H1 (cell line): Measurements from ENCODE around the gene SLC66A1. TPM values are rescaled to one million over a fixed set of nuclear protein-coding genes. Genes with fewer than 3 reads are reported as not detected.

Experiments
- CTCF ChIA-PET: fragments of 300-600 bp; sonication (Branson Sonifier 250); formaldehyde crosslinking; loops from one replicate; lab custom pipeline; 2021; ENCODE audit not compliant: partially characterized antibody; lab: Charles Lee
- POLR2A ChIA-PET: fragments of 300-600 bp; sonication (Branson Sonifier 250); formaldehyde crosslinking; loops from one replicate; lab custom pipeline; 2021; ENCODE audit warnings: inconsistent platforms; ENCODE audit not compliant: partially characterized antibody; lab: Charles Lee
- DNase-seq, 2 experiments: peaks; one replicate each; pipeline versions ENCODE4 v3.0.0 to v3.0.0-alpha.2; 2010 to 2022; ENCODE audit warnings: low spot score in 2 of 2, low read depth in 1 of 2, mixed read lengths in 1 of 2
- FAIRE-seq: peaks from 2 replicates; lab custom pipeline; 2011; peaks lifted over from hg19 to GRCh38; lab: Jason Lieb, UNC
- H2AFZ ChIP-seq: 2 replicates; pipeline ENCODE4 v1.8.1; 2012; ENCODE audit warnings: low read length, inconsistent platforms
- H2AK5ac ChIP-seq: 2 replicates; pipeline ENCODE4 v1.6.1; 2013; ENCODE audit warnings: low read depth, low read length
- H2BK120ac ChIP-seq: replicated peaks from 2 replicates; pipeline ENCODE3; 2013; ENCODE audit warnings: low read depth, low read length, inconsistent platforms
- H2BK12ac ChIP-seq: 2 replicates; pipeline ENCODE4 v1.6.1; 2013; ENCODE audit warnings: low read depth, low read length
- H2BK15ac ChIP-seq: 2 replicates; pipeline ENCODE4 v1.6.1; 2013; ENCODE audit warnings: low read length
- H2BK20ac ChIP-seq: 2 replicates; pipeline ENCODE4 v1.6.1; 2013; ENCODE audit warnings: low read length
- H2BK5ac ChIP-seq: 2 replicates; pipeline ENCODE4 v1.6.1; 2013; ENCODE audit warnings: low read depth, low read length
- H3K14ac ChIP-seq: 2 replicates; pipeline ENCODE4 v1.6.1; 2013; ENCODE audit warnings: inconsistent platforms; ENCODE audit not compliant: insufficient read length
- H3K18ac ChIP-seq: 2 replicates; pipeline ENCODE4 v1.6.1; 2013; ENCODE audit warnings: low read length; ENCODE audit errors: extremely low read depth
- H3K23ac ChIP-seq: 2 replicates; pipeline ENCODE4 v1.6.1; 2013; ENCODE audit warnings: inconsistent platforms; ENCODE audit not compliant: insufficient read length
- H3K23me2 ChIP-seq: 2 replicates; pipeline ENCODE4 v1.6.1; 2013; ENCODE audit warnings: low read depth, low read length
- H3K27ac ChIP-seq: 2 replicates; pipeline ENCODE4 v1.6.1; 2011; ENCODE audit warnings: low read depth, low read length, inconsistent platforms
- H3K27me3 ChIP-seq, 4 experiments: replicated peaks in 1 of 4; 1 replicate in 1 of 4; 2 replicates in 3 of 4; pipeline versions ENCODE4 v1.6.1 to v1.8.1; 2011 to 2013; ENCODE audit warnings: low read length in 3 of 4, mild to moderate bottlenecking in 3 of 4, inconsistent platforms in 2 of 4, mixed read lengths in 2 of 4, moderate library complexity in 1 of 4; ENCODE audit not compliant: control insufficient read depth in 3 of 4, insufficient read depth in 3 of 4; ENCODE audit errors: extremely low read depth in 1 of 4
- H3K36me3 ChIP-seq, 4 experiments: 2 replicates each; pipeline versions ENCODE4 v1.6.1 to v1.8.1; 2011 to 2013; ENCODE audit warnings: mild to moderate bottlenecking in 4 of 4, low read length in 3 of 4, moderate library complexity in 2 of 4, control low read depth in 1 of 4, inconsistent platforms in 1 of 4; ENCODE audit not compliant: insufficient read depth in 4 of 4, control insufficient read depth in 2 of 4
- H3K4ac ChIP-seq: replicated peaks from 2 replicates; pipeline ENCODE3; 2013; ENCODE audit warnings: low read length, low read depth, mixed read lengths, inconsistent platforms; ENCODE audit not compliant: insufficient read length
- H3K4me1 ChIP-seq, 4 experiments: replicated peaks in 1 of 4; 1 replicate in 1 of 4; 2 replicates in 3 of 4; pipeline versions ENCODE4 v1.6.1 to v1.8.1; 2011 to 2013; ENCODE audit warnings: low read length in 3 of 4, inconsistent platforms in 2 of 4, mixed read lengths in 1 of 4; ENCODE audit not compliant: insufficient read depth in 4 of 4, control insufficient read depth in 3 of 4
- H3K4me2 ChIP-seq, 2 experiments: 2 replicates each; pipeline versions ENCODE4 v1.6.1 to v1.8.1; 2011 to 2013; ENCODE audit warnings: low read depth in 2 of 2, low read length in 2 of 2, control low read depth in 1 of 2, inconsistent platforms in 1 of 2, mild to moderate bottlenecking in 1 of 2; ENCODE audit not compliant: insufficient read depth in 1 of 2
- H3K4me3 ChIP-seq, 4 experiments: fragments of 200-600, 300-600 bp in 1 of 4; sonication (generic), shearing (Covaris generic), sonication (Bioruptor Twin) in 1 of 4; 2 replicates each; pipeline versions ENCODE4 v1.5.1 to v1.8.1; 2011 to 2016; ENCODE audit warnings: low read length in 4 of 4, low read depth in 3 of 4, control low read depth in 2 of 4, inconsistent platforms in 2 of 4, mild to moderate bottlenecking in 2 of 4, mixed read lengths in 1 of 4, moderate library complexity in 1 of 4; ENCODE audit not compliant: insufficient read depth in 2 of 4; ENCODE audit errors: extremely low read depth in 1 of 4
- H3K56ac ChIP-seq: replicated peaks from 2 replicates; pipeline ENCODE3; 2013; ENCODE audit warnings: low read depth, mild to moderate bottlenecking, mixed read lengths, low read length, inconsistent platforms; ENCODE audit not compliant: insufficient read length
- H3K79me1 ChIP-seq: 2 replicates; pipeline ENCODE4 v1.6.1; 2013; ENCODE audit warnings: low read depth, low read length, control low read depth
- H3K79me2 ChIP-seq, 2 experiments: 2 replicates each; pipeline versions ENCODE4 v1.6.1 to v1.8.1; 2012 to 2013; ENCODE audit warnings: low read length in 2 of 2, mild to moderate bottlenecking in 2 of 2, inconsistent platforms in 1 of 2; ENCODE audit not compliant: insufficient read depth in 2 of 2, control insufficient read depth in 1 of 2
- H3K9ac ChIP-seq, 4 experiments: replicated peaks in 1 of 4; 1 replicate in 1 of 4; 2 replicates in 3 of 4; pipeline versions ENCODE4 v1.6.1 to v1.8.1; 2011 to 2013; ENCODE audit warnings: low read depth in 3 of 4, low read length in 3 of 4, control low read depth in 2 of 4, mild to moderate bottlenecking in 2 of 4, moderate library complexity in 2 of 4, inconsistent platforms in 1 of 4; ENCODE audit errors: extremely low read depth in 1 of 4
- H3K9me3 ChIP-seq, 2 experiments: 2 replicates each; pipeline versions ENCODE4 v1.6.1 to v1.8.1; 2012 to 2013; ENCODE audit warnings: mild to moderate bottlenecking in 2 of 2, moderate library complexity in 2 of 2, control low read depth in 1 of 2, inconsistent platforms in 1 of 2, low read depth in 1 of 2, low read length in 1 of 2, mixed read lengths in 1 of 2; ENCODE audit not compliant: insufficient read depth in 2 of 2
- H4K20me1 ChIP-seq, 2 experiments: replicated peaks in 1 of 2; 2 replicates each; pipeline versions ENCODE3 to v1.8.1; 2011 to 2013; ENCODE audit warnings: inconsistent platforms in 2 of 2, low read length in 2 of 2, mild to moderate bottlenecking in 1 of 2; ENCODE audit not compliant: insufficient read depth in 2 of 2, control insufficient read depth in 1 of 2
- H4K5ac ChIP-seq: 2 replicates; pipeline ENCODE4 v1.6.1; 2013; ENCODE audit warnings: low read length, low read depth, mixed read lengths, inconsistent platforms; ENCODE audit not compliant: insufficient read length
- H4K8ac ChIP-seq: 2 replicates; pipeline ENCODE4 v1.8.0; 2013; ENCODE audit warnings: mild to moderate bottlenecking, moderate library complexity, low read length, inconsistent platforms; ENCODE audit not compliant: insufficient read depth; ENCODE audit errors: extremely low read depth
- H4K91ac ChIP-seq: replicated peaks from 2 replicates; pipeline ENCODE3; 2013; ENCODE audit warnings: low read length, mixed read lengths, inconsistent platforms; ENCODE audit not compliant: insufficient read length
- ASH2L ChIP-seq: fragments of 200-600, 300-600 bp; sonication (generic); IDR thresholded peaks from one replicate; pipeline ENCODE4 v1.7.1; 2017; ENCODE audit warnings: low read length
- EZH2 ChIP-seq: fragments of 200-600 bp; sonication (generic); IDR thresholded peaks from 2 replicates; pipeline ENCODE4 v1.7.1; 2012; ENCODE audit warnings: low read depth, mild to moderate bottlenecking, moderate library complexity, low read length, inconsistent platforms; ENCODE audit not compliant: severe bottlenecking
- KDM5A ChIP-seq: fragments of 200-600 bp; IDR thresholded peaks from 2 replicates; pipeline ENCODE4 v1.7.1; 2012; ENCODE audit warnings: mild to moderate bottlenecking, low read length, inconsistent platforms, mixed read lengths
- NANOG ChIP-seq: IDR thresholded peaks from 2 replicates; pipeline ENCODE4 v1.6.1; 2011; ENCODE audit warnings: low read length, low read depth, mild to moderate bottlenecking, inconsistent platforms; ENCODE audit not compliant: insufficient read depth, poor library complexity, severe bottlenecking
- WGBS, 2 experiments: shearing (Covaris generic) in 1 of 2; methylation state at CpG; one replicate each; pipeline versions ENCODE4 v1.1.6 to v1.1.7; 2013 to 2015; ENCODE audit warnings: low lambda C conversion rate in 2 of 2, mixed read lengths in 2 of 2, inconsistent platforms in 1 of 2, low coverage in 1 of 2, missing lambda C conversion rate in 1 of 2; ENCODE audit not compliant: insufficient replicate concordance in 2 of 2, insufficient coverage in 1 of 2, insufficient read length in 1 of 2; ENCODE audit errors: extremely low coverage in 1 of 2, missing lambda C conversion rate in 1 of 2; 5-methylcytosine and 5-hydroxymethylcytosine counted together
- long read RNA-seq, 2 experiments: library from RNA in 1 of 2; library from capped mRNA in 1 of 2; stranded (forward); transcript quantifications; one replicate each; pipeline ENCODE4 v2.0.0, GENCODE V29; 2021; ENCODE audit warnings: inconsistent platforms in 1 of 2
- polyA minus RNA-seq, 3 experiments: library from RNA; depleted of rRNA, polyadenylated mRNA; stranded (reverse); fragments of >200 nt; gene quantifications; 1 replicate in 2 of 3; 2 replicates in 1 of 3; pipeline ENCODE4 v1.2.3, GENCODE V29; 2011
- polyA plus RNA-seq, 7 experiments: library from polyadenylated mRNA; depleted of rRNA in 3 of 7; stranded (reverse) in 5 of 7; unstranded in 2 of 7; fragments of >200 nt in 5 of 7; fragments of 200-250 nt in 2 of 7; gene quantifications; 1 replicate in 5 of 7; 2 replicates in 1 of 7; 4 replicates in 1 of 7; pipeline versions ENCODE4 v1.2.1 to v1.2.3, GENCODE V29; 2011 to 2013; ENCODE audit warnings: missing spikeins in 2 of 7, mixed read lengths in 2 of 7
- total RNA-seq: library from RNA; stranded (reverse); fragmentation: NEBNext Ultra II Directional; extraction: Animal tissue kit (Norgen Biotek cat#: 25700); gene quantifications from 2 replicates; pipeline ENCODE4 v1.2.1, GENCODE V29; 2021
- TF ChIP-seq, protein P1 (sequence below): IDR thresholded peaks from 2 replicates; pipeline ENCODE4 v1.6.1; 2011; ENCODE audit warnings: low read depth, mild to moderate bottlenecking, low read length; ENCODE audit not compliant: insufficient read depth

Gene SLC66A1, protein sequence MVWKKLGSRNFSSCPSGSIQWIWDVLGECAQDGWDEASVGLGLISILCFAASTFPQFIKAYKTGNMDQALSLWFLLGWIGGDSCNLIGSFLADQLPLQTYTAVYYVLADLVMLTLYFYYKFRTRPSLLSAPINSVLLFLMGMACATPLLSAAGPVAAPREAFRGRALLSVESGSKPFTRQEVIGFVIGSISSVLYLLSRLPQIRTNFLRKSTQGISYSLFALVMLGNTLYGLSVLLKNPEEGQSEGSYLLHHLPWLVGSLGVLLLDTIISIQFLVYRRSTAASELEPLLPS
- total RNA-seq, result 14.0 and 16.8 TPM in 2 replicates
- 27.9 and 34.2 TPM in 2 replicates for polyA plus RNA-seq (2011; rRNA removed)
- polyA plus RNA-seq (2011; cell fraction: cytosol; rRNA removed), result 23.4 TPM
- 21.8 TPM for polyA plus RNA-seq (2011; cell fraction: nucleus; rRNA removed)
- polyA plus RNA-seq (2012, experiment 1 of 2), result 11.6 to 22.2 TPM (median 17.2 TPM) in 4 replicates
- polyA plus RNA-seq (2012, experiment 2 of 2), result 13.6 TPM
- 14.9 TPM for polyA plus RNA-seq (2013, experiment 1 of 2)
- 14.4 TPM for polyA plus RNA-seq (2013, experiment 2 of 2)
- 14.6 and 17.5 TPM in 2 replicates for polyA minus RNA-seq (2011; rRNA and poly(A)+ RNA removed)
- polyA minus RNA-seq (2011; cell fraction: cytosol; rRNA and poly(A)+ RNA removed), result 12.1 TPM
- polyA minus RNA-seq (2011; cell fraction: nucleus; rRNA and poly(A)+ RNA removed), result 15.3 TPM
- long read RNA-seq, experiment 1, partial matches to known transcripts, result 7 of 14 reads
- long read RNA-seq, experiment 1, other reads (novel, unspliced or antisense), result 1 of 14 reads
- long read RNA-seq, experiment 2, transcript PQLC2-202 (9 exons, 1,805 nt), result major isoform, 7 of 11 reads
- long read RNA-seq, experiment 2, partial matches to known transcripts, result 0 of 11 reads
- long read RNA-seq, experiment 2, other reads (novel, unspliced or antisense), result 4 of 11 reads

DNA sequence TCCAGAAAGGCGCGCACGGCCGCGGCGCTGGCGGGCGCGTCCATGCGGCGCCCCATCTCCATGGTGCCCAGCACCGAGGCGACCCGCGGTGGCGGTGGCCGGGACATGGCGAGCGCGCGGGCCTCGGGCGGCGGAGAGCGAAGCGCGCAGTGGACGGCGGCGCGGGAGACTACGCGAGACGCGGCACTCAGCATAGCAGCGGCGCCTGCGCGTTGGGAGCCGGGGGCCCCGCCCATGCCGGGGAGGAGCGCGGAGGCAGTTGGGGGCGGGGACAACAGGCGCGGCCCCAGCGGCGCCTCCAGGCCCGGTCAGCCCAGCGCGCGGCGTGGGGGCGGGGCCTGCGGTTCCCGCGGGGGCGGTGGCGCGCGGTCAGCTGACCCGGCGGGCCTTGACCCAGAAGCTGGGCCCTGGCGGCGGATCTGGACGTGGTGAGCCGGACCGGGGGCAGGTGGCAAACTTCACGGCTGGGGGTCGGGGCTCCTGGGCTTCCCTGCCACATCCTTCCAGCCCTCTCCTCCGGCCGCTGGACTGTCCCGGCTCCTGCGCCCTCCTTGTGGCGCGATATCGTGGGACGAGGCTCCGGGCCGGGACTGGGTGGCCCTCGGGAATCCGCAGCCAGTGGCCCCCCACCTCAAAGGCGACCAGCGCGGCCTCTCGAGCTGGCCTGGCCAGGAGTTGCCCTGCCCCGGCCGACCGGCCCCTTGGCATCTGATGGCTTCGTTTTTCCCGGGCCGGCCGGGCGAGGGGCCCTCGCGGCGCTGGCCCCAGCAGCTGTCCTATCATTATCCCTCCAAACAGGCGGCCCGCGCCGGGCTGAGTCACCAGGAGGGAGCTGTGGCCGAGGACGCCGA, at the start of gene SLC66A1, which contains the start of gene AKR7A2:
SLC66A1 (plus strand) TSS at position 396 of the 851 bp plus-strand sequence. CDS start 5,352 bp downstream, outside the sequence.
AKR7A2 (minus strand) TSS at position 214 of the 851 bp plus-strand sequence; CDS start at position 194, 20 bp downstream.
- no peak within 1 kb of the TSS for H3K27ac ChIP-seq
- no peak for TF ChIP-seq EZH2
- TF ChIP-seq, protein P1, sequence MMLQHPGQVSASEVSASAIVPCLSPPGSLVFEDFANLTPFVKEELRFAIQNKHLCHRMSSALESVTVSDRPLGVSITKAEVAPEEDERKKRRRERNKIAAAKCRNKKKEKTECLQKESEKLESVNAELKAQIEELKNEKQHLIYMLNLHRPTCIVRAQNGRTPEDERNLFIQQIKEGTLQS, result 0 out of 2 replicates have a peak, but pooled peaks have one; percentile 16
- TF ChIP-seq ASH2L, result peak; percentile 25
- no peak for TF ChIP-seq KDM5A
- no peak for TF ChIP-seq NANOG

More for the DNA sequence above, at the start of gene SLC66A1, which contains the start of gene AKR7A2:
- H3K23ac ChIP-seq, result peak within 1 kb of the TSS; percentile 66
- DNase-seq, result peak; percentile 60 to 90
- no peak within 1 kb of the TSS for H2BK5ac ChIP-seq
- no peaks in the 10 kb centered on the region for H3K9me3 ChIP-seq
- peak within 1 kb of the TSS; percentile 97 for H3K18ac ChIP-seq
- no peak within 1 kb of the TSS for H2BK15ac ChIP-seq
- FAIRE-seq, result no peak
- WGBS, 2 experiments, result 3% methylated on average over 83 of the region's 105 CpGs; no CpG with 5 or more reads in 1 of the 2 experiments
- H3K79me2 ChIP-seq, result peaks cover 0 to 2% of the 10 kb centered on the region in 2 experiments; a peak in 1 of 4 replicates
- H3K14ac ChIP-seq, result no peak within 1 kb of the TSS
- H3K79me1 ChIP-seq, result peaks cover 2% of the 10 kb centered on the region; the same call in 1 of the 2 replicates
- H2BK120ac ChIP-seq, result no peak within 1 kb of the TSS
- H4K5ac ChIP-seq, result no peak within 1 kb of the TSS
- H3K23me2 ChIP-seq, result peaks cover 10% of the 10 kb centered on the region; the same call in 1 of the 2 replicates
- peak within 1 kb of the TSS; percentile 20; the same call in 1 of the 2 replicates for H2AFZ ChIP-seq
- H3K27me3 ChIP-seq, result peaks cover 0 to 4% (median 1%) of the 10 kb centered on the region in 4 experiments; a peak in 1 of 7 replicates
- peaks cover 0 to 10% (median 4%) of the 10 kb centered on the region in 4 experiments; a peak in 4 of 8 replicates for H3K36me3 ChIP-seq
- CTCF ChIA-PET, result interaction anchor here (0.5 to 2.0 kb wide), 3 partner anchors 8 to 336 kb away, joined by 3 to 6 read pairs (median 4); no protein-coding TSS in a partner anchor
- peaks cover 6 to 12% of the 10 kb centered on the region in 2 experiments for H4K20me1 ChIP-seq
- peak within 1 kb of the TSS; percentile 89 for H4K8ac ChIP-seq
- H2BK20ac ChIP-seq, result no peak within 1 kb of the TSS
- H3K4me2 ChIP-seq, result peak within 1 kb of the TSS; percentile 89 to 98
- peak within 1 kb of the TSS; percentile 54 for H3K4ac ChIP-seq
- no peak within 1 kb of the TSS for H2AK5ac ChIP-seq
- peak within 1 kb of the TSS; percentile 72 to 89 (median 83) for H3K9ac ChIP-seq
- H4K91ac ChIP-seq, result peak within 1 kb of the TSS; percentile 11
- POLR2A ChIA-PET, result interaction anchor here (0.7 to 16.9 kb wide), 10 partner anchors 9 to 328 kb away, joined by 3 to 143 read pairs (median 4); partner anchors contain the start of genes EMC1 and MRTO4
- H3K4me1 ChIP-seq, result peaks cover 0 to 16% (median 9%) of the 10 kb centered on the region in 4 experiments; a peak in 6 of 7 replicates
- no peak within 1 kb of the TSS; the same call in 1 of the 2 replicates for H2BK12ac ChIP-seq
- H3K56ac ChIP-seq, result no peak within 1 kb of the TSS
- peak within 1 kb of the TSS; percentile 66 to 91 (median 79) for H3K4me3 ChIP-seq
